HepG2 (cell line): ENCODE measurements around the gene CD207. TPM values are rescaled to one million over a fixed set of nuclear protein-coding genes. Genes with fewer than 3 reads are reported as not detected.

ENCODE experiments used
- ATAC-seq: fragments of 200-7000 bp; cut with Tn5 transposase; 3 replicates; pipeline ENCODE4 v1.9.1; 2020; ENCODE audit warnings: mild to moderate bottlenecking, moderate library complexity
- BruUV-seq: library from RNA; stranded (reverse); fragments of 400-500 nt; replicated peaks from 2 replicates; lab custom pipeline; 2021; lab: Mats Ljungman, UMichigan
- CTCF ChIA-PET: fragments of 300-600 bp; formaldehyde crosslinking; extraction: SDS; loops from one replicate; lab custom pipeline; 2021; ENCODE audit warnings: low total read pairs, inconsistent platforms, low intra/inter-chr PET ratio; lab: Yijun Ruan, JAX
- POLR2A ChIA-PET: fragments of 350-600 bp; sonication (Branson Sonifier 250); formaldehyde crosslinking; loops from one replicate; lab custom pipeline; 2020; ENCODE audit warnings: antibody characterized with exemption, inconsistent platforms; lab: Yijun Ruan, JAX
- DNase-seq: peaks from one replicate; pipeline ENCODE4 v3.0.0-alpha.2; 2015; ENCODE audit warnings: low spot score
- FAIRE-seq: peaks from 3 replicates; lab custom pipeline; 2011; peaks lifted over from hg19 to GRCh38; lab: Jason Lieb, UNC
- H2AFZ ChIP-seq: one replicate; pipeline ENCODE4 v1.6.1; 2011; ENCODE audit warnings: low read length, inconsistent platforms
- H3K27ac ChIP-seq: fragments of 300-600 bp; 3 replicates; pipeline ENCODE4 v1.8.0; 2011; ENCODE audit warnings: mixed run types, mild to moderate bottlenecking, mixed read lengths, low read length, inconsistent platforms; ENCODE audit not compliant: insufficient read depth; ENCODE audit errors: extremely low read length
- H3K27me3 ChIP-seq, 2 experiments: fragments of 200-600 bp in 1 of 2; 2 replicates in 1 of 2; 3 replicates in 1 of 2; pipeline versions ENCODE4 v1.6.0 to v1.8.0; 2011; ENCODE audit warnings: low read length in 2 of 2, mild to moderate bottlenecking in 2 of 2, moderate library complexity in 2 of 2, inconsistent platforms in 1 of 2; ENCODE audit not compliant: insufficient read depth in 2 of 2, control insufficient read depth in 1 of 2
- H3K36me3 ChIP-seq, 2 experiments: fragments of 200-600 bp in 1 of 2; replicated peaks in 1 of 2; 2 replicates in 1 of 2; 3 replicates in 1 of 2; pipeline versions ENCODE4 v1.5.1 to v1.8.0; 2011; ENCODE audit warnings: low read length in 2 of 2, inconsistent platforms in 1 of 2; ENCODE audit not compliant: insufficient read depth in 2 of 2, control insufficient read depth in 1 of 2
- H3K4me1 ChIP-seq: 2 replicates; pipeline ENCODE4 v1.5.1; 2012; ENCODE audit warnings: low read length, inconsistent platforms; ENCODE audit not compliant: insufficient read depth
- H3K4me2 ChIP-seq: 2 replicates; pipeline ENCODE4 v1.6.0; 2011; ENCODE audit warnings: low read depth, low read length, inconsistent platforms
- H3K4me3 ChIP-seq, 3 experiments: fragments of 200-600 bp in 1 of 3; sonication (generic), shearing (Covaris generic) in 1 of 3; replicated peaks in 1 of 3; 2 replicates each; pipeline ENCODE4 v1.5.1; 2011 to 2016; ENCODE audit warnings: low read length in 3 of 3, inconsistent platforms in 2 of 3, low read depth in 2 of 3, mild to moderate bottlenecking in 2 of 3, control low read depth in 1 of 3, mixed read lengths in 1 of 3; ENCODE audit not compliant: insufficient read depth in 1 of 3
- H3K79me2 ChIP-seq: one replicate; pipeline ENCODE4 v1.6.1; 2011; ENCODE audit warnings: low read length, inconsistent platforms; ENCODE audit not compliant: insufficient read depth
- H3K9ac ChIP-seq: 2 replicates; pipeline ENCODE4 v1.6.0; 2011; ENCODE audit warnings: mild to moderate bottlenecking, low read depth, low read length, inconsistent platforms; ENCODE audit not compliant: insufficient read depth
- H3K9me3 ChIP-seq: 2 replicates; pipeline ENCODE4 v1.5.1; 2012; ENCODE audit warnings: mild to moderate bottlenecking, low read length
- H4K20me1 ChIP-seq: 2 replicates; pipeline ENCODE4 v1.6.0; 2011; ENCODE audit warnings: inconsistent platforms, mild to moderate bottlenecking, low read length, moderate library complexity; ENCODE audit not compliant: insufficient read depth
- HDAC6 ChIP-seq: fragments of 200-600 bp; sonication (generic); IDR thresholded peaks from 2 replicates; pipeline ENCODE4 v1.7.0; 2017; ENCODE audit warnings: mild to moderate bottlenecking, antibody characterized with exemption, low read length, low read depth
- KLF11 ChIP-seq: IDR thresholded peaks from 2 replicates; pipeline ENCODE4 v1.6.1; 2016; ENCODE audit warnings: missing compliant biosample characterization
- MXD4 ChIP-seq: IDR thresholded peaks from 2 replicates; pipeline ENCODE4 v1.6.1; 2016; ENCODE audit warnings: mild to moderate bottlenecking, missing biosample characterization, missing genetic modification reagents
- PCBP1 ChIP-seq: fragments of 200-400 bp; formaldehyde crosslinking; IDR thresholded peaks from 2 replicates; pipeline ENCODE4 v1.6.1; 2017; ENCODE audit warnings: mild to moderate bottlenecking, low read depth, low read length, borderline replicate concordance
- PTBP1 ChIP-seq: fragments of 200-400 bp; formaldehyde crosslinking; IDR thresholded peaks from 2 replicates; pipeline ENCODE4 v1.6.1; 2018; ENCODE audit warnings: low read length, low read depth; ENCODE audit not compliant: poor library complexity, severe bottlenecking
- RCOR2 ChIP-seq: IDR thresholded peaks from 2 replicates; pipeline ENCODE4 v1.6.1; 2016; ENCODE audit warnings: missing biosample characterization, missing genetic modification reagents
- ZBTB7B ChIP-seq: sonication (generic); formaldehyde crosslinking; IDR thresholded peaks from 2 replicates; pipeline ENCODE4 v1.4.0; 2020; ENCODE audit warnings: missing genetic modification reagents
- ZC3H13 ChIP-seq: sonication (generic); formaldehyde crosslinking; IDR thresholded peaks from 2 replicates; pipeline ENCODE4 v1.8.1; 2023; ENCODE audit warnings: mild to moderate bottlenecking, missing genetic modification reagents, moderate library complexity
- ZFP36 ChIP-seq: fragments of 150-350 bp; IDR thresholded peaks from 2 replicates; pipeline ENCODE4 v1.6.1; 2018; ENCODE audit warnings: borderline replicate concordance, low read length, low read depth; ENCODE audit not compliant: partially characterized antibody
- ZFP90 ChIP-seq: sonication (generic); formaldehyde crosslinking; IDR thresholded peaks from 2 replicates; pipeline ENCODE4 v1.8.0; 2022; ENCODE audit warnings: missing genetic modification reagents, mild to moderate bottlenecking, inconsistent platforms, borderline replicate concordance
- ZNF224 ChIP-seq: sonication (generic); formaldehyde crosslinking; IDR thresholded peaks from 2 replicates; pipeline ENCODE4 v1.5.0; 2020; ENCODE audit warnings: mild to moderate bottlenecking, missing genetic modification reagents
- ZNF737 ChIP-seq: sonication (generic); formaldehyde crosslinking; IDR thresholded peaks from 2 replicates; pipeline ENCODE4 v1.5.0; 2020; ENCODE audit warnings: missing genetic modification reagents, mild to moderate bottlenecking, borderline replicate concordance
- ZNF75D ChIP-seq: sonication (generic); formaldehyde crosslinking; IDR thresholded peaks from 2 replicates; pipeline ENCODE4 v1.8.1; 2023; ENCODE audit warnings: missing genetic modification reagents, mild to moderate bottlenecking, borderline replicate concordance
- whole genome bisulfite sequencing: methylation state at CpG from one replicate; pipeline ENCODE4 v1.1.6; 2017; ENCODE audit warnings: low lambda C conversion rate; 5-methylcytosine and 5-hydroxymethylcytosine counted together
- in situ Hi-C: cut with HindIII; loops from 2 replicates; pipeline ENCODE4 v1.10.0; 2017; ENCODE audit warnings: low pct_unique_long_range_greater_than_20kb; ENCODE audit not compliant: extremely low pct_ligation_motif_present
- intact Hi-C: fragments of 100-400 bp; cut with micrococcal nuclease; formaldehyde crosslinking; loops from one replicate; pipeline ENCODE4 v1.10.0; 2022; ENCODE audit not compliant: unreplicated experiment
- polyA plus RNA-seq, 8 experiments: library from polyadenylated mRNA; depleted of rRNA in 3 of 8; stranded (reverse) in 7 of 8; unstranded in 1 of 8; fragments of >200 nt; fragmentation: Illumina TruSeq in 4 of 8; extraction: Trizol in 4 of 8; gene quantifications; 2 replicates each; pipeline versions ENCODE4 v1.2.1 to v1.2.3, GENCODE V29; 2011 to 2016; ENCODE audit warnings: low read depth in 4 of 8, missing spikeins in 1 of 8, mixed read lengths in 1 of 8; ENCODE audit not compliant: insufficient read depth in 1 of 8
- total RNA-seq, 5 experiments: library from RNA; depleted of rRNA; stranded (reverse); fragments of >200 nt; fragmentation: Illumina TruSeq; extraction: Trizol; gene quantifications; 2 replicates each; pipeline ENCODE4 v1.2.3, GENCODE V29; 2016; ENCODE audit warnings: low read depth in 1 of 5
- TF ChIP-seq, protein P1 (sequence below): sonication (generic); formaldehyde crosslinking; IDR thresholded peaks from 2 replicates; pipeline ENCODE4 v1.5.0; 2020; ENCODE audit warnings: missing genetic modification reagents
- TF ChIP-seq, protein P2 (sequence below): sonication (generic); formaldehyde crosslinking; IDR thresholded peaks from 2 replicates; pipeline ENCODE4 v1.4.0; 2020; ENCODE audit warnings: low read depth, mild to moderate bottlenecking, missing genetic modification reagents
- TF ChIP-seq, protein P3 (sequence below): sonication (generic); formaldehyde crosslinking; IDR thresholded peaks from 2 replicates; pipeline ENCODE4 v1.4.0; 2020; ENCODE audit warnings: missing genetic modification reagents, borderline replicate concordance

CD207 gene
- total and polyA plus RNA-seq, 2 of the 13 experiments (the other 11 are each of a cell fraction or from before 2014, with no cell fraction given) = 0.09 to 0.15 TPM

DNA sequence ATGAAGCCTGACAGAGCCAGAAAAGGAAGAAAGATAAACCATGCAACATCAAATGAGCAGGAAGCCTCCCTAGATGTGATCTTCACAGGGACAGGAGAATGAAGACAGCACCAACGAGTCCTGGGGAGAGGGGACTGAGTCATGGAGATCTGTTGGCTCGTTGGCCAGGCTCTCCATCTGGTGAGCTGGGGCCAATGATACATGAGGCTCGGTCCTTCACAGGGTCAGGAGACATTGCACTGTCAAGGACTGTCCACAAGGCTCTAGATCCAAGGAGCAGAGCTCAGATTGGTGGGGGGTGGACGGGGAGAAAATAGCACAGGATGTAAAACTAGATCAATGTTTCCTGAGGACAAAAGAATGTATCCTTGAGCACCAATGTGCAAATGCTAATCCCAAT, 735 bp downstream of the CD207 start:
- H2AFZ ChIP-seq = no peak overlapping the region
- DNase-seq = no peak
- no peak overlapping the region for H3K9ac ChIP-seq
- no peak overlapping the region for H3K27ac ChIP-seq
- intact Hi-C loops (no loop called here), in situ Hi-C loops (no loop called here)
- H3K36me3 ChIP-seq = no peaks in the 10 kb centered on the region
- H3K4me1 ChIP-seq = peaks cover 19% of the 10 kb centered on the region
- H3K4me2 ChIP-seq = no peak overlapping the region
- H3K27me3 ChIP-seq = peaks cover 0 to 39% of the 10 kb centered on the region in 2 experiments; a peak in 4 of 5 replicates
- WGBS = 4% methylated on average over 4 of the region's 4 CpGs
- POLR2A ChIA-PET = no interaction called here
- H4K20me1 ChIP-seq = no peaks in the 10 kb centered on the region
- BruUV-seq = no TSS peak
- no peaks in the 10 kb centered on the region for H3K9me3 ChIP-seq
- H3K4me3 ChIP-seq = no peak overlapping the region
- no peak for FAIRE-seq
- H3K79me2 ChIP-seq = no peaks in the 10 kb centered on the region
- TF ChIP-seq, protein P1, sequence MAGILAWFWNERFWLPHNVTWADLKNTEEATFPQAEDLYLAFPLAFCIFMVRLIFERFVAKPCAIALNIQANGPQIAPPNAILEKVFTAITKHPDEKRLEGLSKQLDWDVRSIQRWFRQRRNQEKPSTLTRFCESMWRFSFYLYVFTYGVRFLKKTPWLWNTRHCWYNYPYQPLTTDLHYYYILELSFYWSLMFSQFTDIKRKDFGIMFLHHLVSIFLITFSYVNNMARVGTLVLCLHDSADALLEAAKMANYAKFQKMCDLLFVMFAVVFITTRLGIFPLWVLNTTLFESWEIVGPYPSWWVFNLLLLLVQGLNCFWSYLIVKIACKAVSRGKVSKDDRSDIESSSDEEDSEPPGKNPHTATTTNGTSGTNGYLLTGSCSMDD = no peak
- TF ChIP-seq, all 625 proteins: peak for 0
- no peak; the same call in 2 of the 3 replicates for ATAC-seq
- CTCF ChIA-PET = no interaction called here

DNA sequence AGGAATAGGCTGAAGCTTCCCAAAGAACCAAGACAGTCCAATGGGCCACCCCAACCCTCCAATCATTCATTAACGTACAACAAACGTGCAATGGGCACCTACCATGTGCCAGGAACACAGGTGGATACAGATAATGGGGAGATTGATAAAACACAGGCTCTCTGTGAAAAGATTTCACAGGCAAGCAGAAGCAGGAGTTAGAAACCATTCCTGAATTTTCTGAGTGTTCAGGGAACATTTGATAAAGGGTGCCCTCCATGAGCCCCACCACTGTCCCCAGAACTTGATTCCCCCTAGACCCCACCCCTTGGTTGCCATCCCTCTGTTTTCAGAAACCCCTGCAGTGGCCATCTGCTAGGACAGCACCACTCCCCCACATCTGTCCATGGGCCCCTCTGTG, 1.5 kb downstream of the CD207 start:
- Histone ChIP-seq H4K20me1 (no peaks in the 10 kb centered on the region), H3K27me3 (peaks cover 2 to 47% of the 10 kb centered on the region in 2 experiments), H3K4me2 (no peak overlapping the region), H2AFZ (no peak overlapping the region), H3K4me1 (peaks cover 20% of the 10 kb centered on the region), H3K36me3 (no peaks in the 10 kb centered on the region), H3K9me3 (no peaks in the 10 kb centered on the region), H3K27ac (no peak overlapping the region), H3K4me3 (no peak overlapping the region), H3K79me2 (no peaks in the 10 kb centered on the region), H3K9ac (no peak overlapping the region)
- no TSS peak for BruUV-seq
- WGBS = 17% methylated on average over 2 of the region's 2 CpGs
- in situ Hi-C loops (no loop called here), intact Hi-C loops (no loop called here)
- ATAC-seq (no peak), FAIRE-seq (no peak), DNase-seq (no peak)
- ChIA-PET POLR2A (no interaction called here), CTCF (no interaction called here)
- TF ChIP-seq PTBP1 (no peak), RCOR2 (no peak), ZBTB7B (CRISPR knock-in tag) (no peak), ZNF75D (no peak), MXD4 (CRISPR knock-in tag) (no peak), KLF11 (CRISPR knock-in tag) (no peak), HDAC6 (no peak), ZNF737 (no peak), ZNF224 (CRISPR knock-in tag) (no peak), ZFP90 (CRISPR knock-in tag) (no peak), ZFP36 (no peak), ZC3H13 (CRISPR knock-in tag) (no peak), PCBP1 (no peak)
- TF ChIP-seq, protein P2, sequence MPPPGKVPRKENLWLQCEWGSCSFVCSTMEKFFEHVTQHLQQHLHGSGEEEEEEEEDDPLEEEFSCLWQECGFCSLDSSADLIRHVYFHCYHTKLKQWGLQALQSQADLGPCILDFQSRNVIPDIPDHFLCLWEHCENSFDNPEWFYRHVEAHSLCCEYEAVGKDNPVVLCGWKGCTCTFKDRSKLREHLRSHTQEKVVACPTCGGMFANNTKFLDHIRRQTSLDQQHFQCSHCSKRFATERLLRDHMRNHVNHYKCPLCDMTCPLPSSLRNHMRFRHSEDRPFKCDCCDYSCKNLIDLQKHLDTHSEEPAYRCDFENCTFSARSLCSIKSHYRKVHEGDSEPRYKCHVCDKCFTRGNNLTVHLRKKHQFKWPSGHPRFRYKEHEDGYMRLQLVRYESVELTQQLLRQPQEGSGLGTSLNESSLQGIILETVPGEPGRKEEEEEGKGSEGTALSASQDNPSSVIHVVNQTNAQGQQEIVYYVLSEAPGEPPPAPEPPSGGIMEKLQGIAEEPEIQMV = no peak
- TF ChIP-seq, protein P3, sequence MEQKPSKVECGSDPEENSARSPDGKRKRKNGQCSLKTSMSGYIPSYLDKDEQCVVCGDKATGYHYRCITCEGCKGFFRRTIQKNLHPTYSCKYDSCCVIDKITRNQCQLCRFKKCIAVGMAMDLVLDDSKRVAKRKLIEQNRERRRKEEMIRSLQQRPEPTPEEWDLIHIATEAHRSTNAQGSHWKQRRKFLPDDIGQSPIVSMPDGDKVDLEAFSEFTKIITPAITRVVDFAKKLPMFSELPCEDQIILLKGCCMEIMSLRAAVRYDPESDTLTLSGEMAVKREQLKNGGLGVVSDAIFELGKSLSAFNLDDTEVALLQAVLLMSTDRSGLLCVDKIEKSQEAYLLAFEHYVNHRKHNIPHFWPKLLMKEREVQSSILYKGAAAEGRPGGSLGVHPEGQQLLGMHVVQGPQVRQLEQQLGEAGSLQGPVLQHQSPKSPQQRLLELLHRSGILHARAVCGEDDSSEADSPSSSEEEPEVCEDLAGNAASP = no peak
